Loucy (cell line): ENCODE measurements around the gene KCNF1.

Source experiments
- H2AFZ ChIP-seq: fragments of 200-600 bp; sonication (generic); 2 replicates; pipeline ENCODE4 v1.6.0; 2016; ENCODE audit warnings: antibody characterized with exemption, mild to moderate bottlenecking, low read length, moderate library complexity
- H3F3A ChIP-seq: fragments of 200-600 bp; 2 replicates; pipeline ENCODE4 v1.6.0; 2016; ENCODE audit warnings: antibody characterized with exemption, low read depth, mild to moderate bottlenecking
- H3K27me3 ChIP-seq: fragments of 200-600 bp; sonication (generic); 2 replicates; pipeline ENCODE4 v1.6.1; 2014; ENCODE audit warnings: low read length, mild to moderate bottlenecking; ENCODE audit not compliant: insufficient read depth, poor library complexity, severe bottlenecking
- H3K36me3 ChIP-seq: fragments of 200-600 bp; sonication (generic); 2 replicates; pipeline ENCODE4 v1.6.1; 2016; ENCODE audit warnings: low read length; ENCODE audit not compliant: insufficient read depth
- H3K4me1 ChIP-seq: fragments of 200-600 bp; sonication (generic); 2 replicates; pipeline ENCODE4 v1.5.1; 2014; ENCODE audit warnings: low read length, mild to moderate bottlenecking; ENCODE audit not compliant: insufficient read depth, poor library complexity, severe bottlenecking
- H3K4me2 ChIP-seq: fragments of 200-600 bp; sonication (generic); 2 replicates; pipeline ENCODE4 v1.6.0; 2014; ENCODE audit warnings: antibody characterized with exemption, low read length, low read depth, mild to moderate bottlenecking; ENCODE audit not compliant: poor library complexity, severe bottlenecking
- H3K4me3 ChIP-seq: fragments of 200-600 bp; sonication (generic); 2 replicates; pipeline ENCODE4 v1.5.1; 2014; ENCODE audit warnings: low read length, mild to moderate bottlenecking, mixed read lengths; ENCODE audit not compliant: poor library complexity, severe bottlenecking
- H3K79me2 ChIP-seq: fragments of 200-600 bp; sonication (generic); 2 replicates; pipeline ENCODE4 v1.6.1; 2014; ENCODE audit warnings: low read length; ENCODE audit not compliant: insufficient read depth
- H3K9ac ChIP-seq: fragments of 200-600 bp; sonication (generic); 2 replicates; pipeline ENCODE4 v1.6.0; 2014; ENCODE audit warnings: mild to moderate bottlenecking, low read depth, low read length, moderate library complexity; ENCODE audit not compliant: poor library complexity, severe bottlenecking
- H3K9me2 ChIP-seq: fragments of 200-600 bp; sonication (generic); replicated peaks from 2 replicates; pipeline ENCODE4 v1.6.1; 2016; ENCODE audit warnings: low read depth, low read length, mixed read lengths
- H3K9me3 ChIP-seq: fragments of 200-600 bp; sonication (generic); 2 replicates; pipeline ENCODE4 v1.6.1; 2014; ENCODE audit warnings: mild to moderate bottlenecking, antibody characterized with exemption, low read length, low read depth; ENCODE audit not compliant: insufficient read depth
- H4K20me1 ChIP-seq: fragments of 200-600 bp; sonication (generic); 2 replicates; pipeline ENCODE4 v1.6.0; 2014; ENCODE audit warnings: antibody characterized with exemption, low read length, mild to moderate bottlenecking; ENCODE audit not compliant: insufficient read depth, poor library complexity, severe bottlenecking
- EZH2phosphoT487 ChIP-seq: fragments of 200-600 bp; IDR thresholded peaks from 2 replicates; pipeline ENCODE4 v1.6.1; 2018; ENCODE audit warnings: antibody characterized with exemption, mild to moderate bottlenecking, moderate library complexity, borderline replicate concordance
- TF ChIP-seq, protein P1 (sequence below): fragments of 200-600 bp; sonication (generic); conservative IDR thresholded peaks from 2 replicates; pipeline ENCODE4 v1.5.1; 2014; ENCODE audit warnings: mild to moderate bottlenecking, antibody characterized with exemption, low read length

KCNF1 gene

DNA sequence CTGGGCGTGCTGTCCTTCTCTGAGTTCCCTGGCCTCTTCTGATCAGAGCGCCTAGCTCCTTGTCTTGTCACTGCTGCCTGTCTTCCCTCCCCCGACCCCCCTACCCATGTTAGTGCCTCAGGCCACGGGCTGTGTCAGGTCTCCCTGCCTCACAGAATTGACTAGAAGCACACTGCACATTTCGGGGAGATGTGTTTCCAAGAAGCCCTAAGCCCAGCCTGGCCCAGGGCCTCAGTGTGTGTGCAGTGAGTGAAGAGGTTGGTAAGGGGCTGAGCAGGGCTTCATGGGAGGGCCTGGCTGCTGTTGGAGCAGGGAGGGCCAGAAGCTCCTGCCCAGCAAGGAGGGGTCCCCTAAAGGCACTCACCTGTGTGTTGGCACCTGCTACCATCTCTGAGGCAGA, 13.1 kb downstream of the KCNF1 start:
- TF ChIP-seq, protein P1, sequence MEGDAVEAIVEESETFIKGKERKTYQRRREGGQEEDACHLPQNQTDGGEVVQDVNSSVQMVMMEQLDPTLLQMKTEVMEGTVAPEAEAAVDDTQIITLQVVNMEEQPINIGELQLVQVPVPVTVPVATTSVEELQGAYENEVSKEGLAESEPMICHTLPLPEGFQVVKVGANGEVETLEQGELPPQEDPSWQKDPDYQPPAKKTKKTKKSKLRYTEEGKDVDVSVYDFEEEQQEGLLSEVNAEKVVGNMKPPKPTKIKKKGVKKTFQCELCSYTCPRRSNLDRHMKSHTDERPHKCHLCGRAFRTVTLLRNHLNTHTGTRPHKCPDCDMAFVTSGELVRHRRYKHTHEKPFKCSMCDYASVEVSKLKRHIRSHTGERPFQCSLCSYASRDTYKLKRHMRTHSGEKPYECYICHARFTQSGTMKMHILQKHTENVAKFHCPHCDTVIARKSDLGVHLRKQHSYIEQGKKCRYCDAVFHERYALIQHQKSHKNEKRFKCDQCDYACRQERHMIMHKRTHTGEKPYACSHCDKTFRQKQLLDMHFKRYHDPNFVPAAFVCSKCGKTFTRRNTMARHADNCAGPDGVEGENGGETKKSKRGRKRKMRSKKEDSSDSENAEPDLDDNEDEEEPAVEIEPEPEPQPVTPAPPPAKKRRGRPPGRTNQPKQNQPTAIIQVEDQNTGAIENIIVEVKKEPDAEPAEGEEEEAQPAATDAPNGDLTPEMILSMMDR = no peak
- no peak for TF ChIP-seq EZH2phosphoT487
- H3K9me2 ChIP-seq = no peaks in the 10 kb centered on the region
- H4K20me1 ChIP-seq = no peaks in the 10 kb centered on the region

DNA sequence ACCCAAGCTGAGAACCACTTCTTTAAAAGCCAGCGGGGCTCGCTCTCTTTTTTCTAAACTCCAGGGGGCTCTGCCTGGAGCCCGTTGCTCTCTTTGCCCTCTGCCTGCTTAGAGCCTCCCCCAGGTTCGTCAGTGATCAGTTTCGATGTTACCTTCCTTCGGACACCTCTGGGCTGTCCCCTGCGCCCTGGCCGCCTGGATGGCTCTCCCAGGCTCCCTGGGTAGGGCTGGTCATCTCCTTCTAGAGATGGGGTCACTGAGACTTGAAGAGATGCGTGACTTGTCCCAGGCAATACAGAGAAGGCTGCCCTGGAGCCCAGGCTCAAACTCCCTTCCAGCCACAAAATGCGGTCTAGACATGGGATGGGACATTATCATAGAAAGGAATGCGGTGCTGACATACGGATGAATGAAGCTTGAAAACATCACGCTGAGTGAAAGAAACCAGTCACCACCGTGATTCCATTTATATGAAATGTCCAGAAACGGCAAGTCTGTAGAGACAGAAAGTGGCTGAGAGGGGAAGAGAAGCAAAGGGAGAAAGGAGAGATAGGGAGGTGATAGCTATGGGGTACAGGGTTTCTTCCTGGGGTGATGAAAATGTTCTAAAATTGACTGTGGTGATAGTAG, 14.6 kb downstream of the KCNF1 start:
- Histone ChIP-seq H3K9me3 (no peaks in the 10 kb centered on the region), H3K9me2 (no peaks in the 10 kb centered on the region), H3K4me2 (no peak overlapping the region), H2AFZ (no peak overlapping the region), H4K20me1 (no peaks in the 10 kb centered on the region), H3K79me2 (no peaks in the 10 kb centered on the region), H3K36me3 (no peaks in the 10 kb centered on the region), H3F3A (no peaks in the 10 kb centered on the region), H3K4me3 (no peak overlapping the region), H3K9ac (no peak overlapping the region), H3K27me3 (no peaks in the 10 kb centered on the region), H3K4me1 (no peaks in the 10 kb centered on the region)
- TF ChIP-seq, protein P1 = no peak
- TF ChIP-seq EZH2phosphoT487 = no peak

More for the DNA sequence above, 13.1 kb downstream of the KCNF1 start:
- Histone ChIP-seq H2AFZ (no peak overlapping the region), H3K36me3 (no peaks in the 10 kb centered on the region), H3F3A (no peaks in the 10 kb centered on the region), H3K9me3 (no peaks in the 10 kb centered on the region), H3K4me2 (no peak overlapping the region), H3K9ac (no peak overlapping the region), H3K27me3 (no peaks in the 10 kb centered on the region), H3K4me1 (no peaks in the 10 kb centered on the region), H3K79me2 (no peaks in the 10 kb centered on the region), H3K4me3 (no peak overlapping the region)

DNA sequence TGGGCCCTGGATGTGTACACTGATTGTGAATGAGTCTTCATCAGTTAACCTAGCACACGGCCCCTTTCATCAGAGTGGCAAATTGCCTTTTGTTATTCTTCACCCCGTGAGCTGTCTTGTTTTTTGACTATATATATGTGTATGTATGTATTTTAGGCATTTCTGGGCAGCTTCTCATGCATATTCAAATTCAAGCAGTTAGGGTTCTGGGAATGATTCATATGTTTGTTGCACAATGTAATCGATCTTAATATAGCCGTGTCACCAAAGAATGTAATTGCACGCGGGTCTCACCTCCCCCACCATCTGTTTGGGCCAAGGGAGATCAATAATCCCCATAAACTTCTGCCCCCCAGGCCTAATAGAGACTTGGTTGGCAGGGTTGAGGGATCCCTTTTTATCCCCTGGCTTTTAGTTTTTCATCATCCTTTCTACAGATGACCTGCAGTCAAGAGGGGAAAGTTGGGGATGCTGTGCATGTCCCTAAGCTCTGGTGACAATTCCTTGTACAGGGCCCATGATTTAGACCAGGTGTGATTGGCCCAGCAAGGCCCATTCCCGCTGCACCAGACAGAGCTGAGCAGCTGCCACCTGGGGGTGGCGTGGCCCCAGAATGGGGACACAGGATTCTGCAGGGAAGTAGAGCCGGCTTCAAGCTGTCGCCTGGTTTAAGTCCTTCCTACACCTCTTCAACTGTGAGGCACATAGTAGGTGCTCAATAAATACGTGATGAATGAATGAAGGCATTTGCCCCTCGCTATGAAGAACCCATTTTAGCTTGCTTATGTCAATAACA, 19.2 kb downstream of the KCNF1 start:
- no peaks in the 10 kb centered on the region for H3K27me3 ChIP-seq
- H3K4me3 ChIP-seq = no peak overlapping the region
- H3K9me3 ChIP-seq = no peaks in the 10 kb centered on the region
- H4K20me1 ChIP-seq = no peaks in the 10 kb centered on the region
- H3K9ac ChIP-seq = no peak overlapping the region
- TF ChIP-seq EZH2phosphoT487 = no peak
- TF ChIP-seq, protein P1 = no peak
- H3K36me3 ChIP-seq = no peaks in the 10 kb centered on the region
- H3K9me2 ChIP-seq = no peaks in the 10 kb centered on the region
- no peaks in the 10 kb centered on the region for H3F3A ChIP-seq
- H3K79me2 ChIP-seq = no peaks in the 10 kb centered on the region
- no peak overlapping the region for H3K4me2 ChIP-seq
- H3K4me1 ChIP-seq = no peaks in the 10 kb centered on the region
- H2AFZ ChIP-seq = no peak overlapping the region
